Karpas-422 (cell line): ENCODE measurements around the gene ABCA12. TPM values are rescaled to one million over a fixed set of nuclear protein-coding genes. Genes with fewer than 3 reads are reported as not detected.

Experiments
- DNase-seq: peaks from one replicate; pipeline ENCODE4 v3.0.0-alpha.2; 2015
- H2AFZ ChIP-seq: fragments of 200-600 bp; sonication (generic); 2 replicates; pipeline ENCODE4 v1.6.1; 2014; ENCODE audit warnings: antibody characterized with exemption, low read length, mixed read lengths
- H3K27ac ChIP-seq: fragments of 200-600 bp; sonication (generic); 2 replicates; pipeline ENCODE4 v1.5.1; 2014; ENCODE audit warnings: mild to moderate bottlenecking, low read length, moderate library complexity
- H3K27me3 ChIP-seq: fragments of 200-600 bp; sonication (generic); 2 replicates; pipeline ENCODE4 v1.6.1; 2014; ENCODE audit warnings: low read length, mixed read lengths
- H3K36me3 ChIP-seq: fragments of 200-600 bp; sonication (generic); 2 replicates; pipeline ENCODE4 v1.6.1; 2014; ENCODE audit warnings: low read length, mixed read lengths; ENCODE audit not compliant: insufficient read depth
- H3K4me1 ChIP-seq: fragments of 200-600 bp; sonication (generic); 2 replicates; pipeline ENCODE4 v1.6.1; 2014; ENCODE audit warnings: mild to moderate bottlenecking, low read length, mixed read lengths
- H3K4me2 ChIP-seq: fragments of 200-600 bp; sonication (generic); 2 replicates; pipeline ENCODE4 v1.6.1; 2014; ENCODE audit warnings: low read length, low read depth, mild to moderate bottlenecking; ENCODE audit not compliant: poor library complexity, severe bottlenecking
- H3K4me3 ChIP-seq: fragments of 200-600 bp; sonication (generic); 2 replicates; pipeline ENCODE4 v1.5.1; 2014; ENCODE audit warnings: mild to moderate bottlenecking, antibody characterized with exemption, low read length, mixed read lengths
- H3K79me2 ChIP-seq: fragments of 200-600 bp; sonication (generic); 2 replicates; pipeline ENCODE4 v1.6.1; 2014; ENCODE audit warnings: mild to moderate bottlenecking, low read length, mixed read lengths
- H3K9ac ChIP-seq: fragments of 200-600 bp; sonication (generic); 2 replicates; pipeline ENCODE4 v1.6.0; 2014; ENCODE audit warnings: low read length
- H3K9me2 ChIP-seq: fragments of 200-600 bp; sonication (generic), shearing (Covaris generic); replicated peaks from 2 replicates; pipeline ENCODE4 v1.6.0; 2014; ENCODE audit warnings: mild to moderate bottlenecking, low read length, moderate library complexity; ENCODE audit not compliant: insufficient read depth
- H3K9me3 ChIP-seq: fragments of 300-700, 200-600 bp; sonication (generic); 2 replicates; pipeline ENCODE4 v1.6.1; 2014; ENCODE audit warnings: low read length, mixed read lengths
- H4K20me1 ChIP-seq: fragments of 200-600 bp; sonication (generic); 2 replicates; pipeline ENCODE4 v1.6.1; 2014; ENCODE audit warnings: mild to moderate bottlenecking, antibody characterized with exemption, low read length, low read depth; ENCODE audit not compliant: insufficient read depth
- total RNA-seq: library from RNA; depleted of rRNA; stranded (reverse); fragments of >200 nt; shearing (Covaris generic); gene quantifications from 2 replicates; pipeline ENCODE4 v1.2.3, GENCODE V29; 2014; ENCODE audit warnings: low replicate concordance

The ABCA12 gene
- total RNA-seq, 1 experiment from 2014 or later, result not detected

- no peaks in the 10 kb centered on the region for H3K27me3 ChIP-seq
- H3K79me2 ChIP-seq, result no peaks in the 10 kb centered on the region
- no peak overlapping the region for H3K27ac ChIP-seq
- H3K36me3 ChIP-seq, result no peaks in the 10 kb centered on the region
- H3K4me1 ChIP-seq, result no peaks in the 10 kb centered on the region
- no peak overlapping the region for H3K4me3 ChIP-seq
- no peaks in the 10 kb centered on the region for H3K9me2 ChIP-seq
- no peak overlapping the region for H2AFZ ChIP-seq
- no peak for DNase-seq
- no peak overlapping the region for H3K4me2 ChIP-seq
- no peaks in the 10 kb centered on the region for H4K20me1 ChIP-seq
- H3K9ac ChIP-seq, result no peak overlapping the region
- H3K9me3 ChIP-seq, result no peaks in the 10 kb centered on the region
These were observed 152.8 kb downstream of the ABCA12 start for GRCh38 chr2:214985619-214986018.

- Histone ChIP-seq H3K9me3 (no peaks in the 10 kb centered on the region), H3K9me2 (no peaks in the 10 kb centered on the region), H3K4me3 (no peak overlapping the region), H3K4me1 (no peaks in the 10 kb centered on the region), H3K27me3 (no peaks in the 10 kb centered on the region), H3K27ac (no peak overlapping the region), H4K20me1 (no peaks in the 10 kb centered on the region), H3K79me2 (no peaks in the 10 kb centered on the region), H3K36me3 (no peaks in the 10 kb centered on the region), H3K4me2 (no peak overlapping the region), H3K9ac (no peak overlapping the region), H2AFZ (no peak overlapping the region)
- no peak for DNase-seq
These were observed 172.0 kb downstream of the ABCA12 start for GRCh38 chr2:214966420-214966819.

GRCh38 chr2:214960677-214961076 is 177.7 kb downstream of the ABCA12 start:
- DNase-seq, result peak; percentile 48
- no peak overlapping the region for H3K9ac ChIP-seq
- H3K9me2 ChIP-seq, result no peaks in the 10 kb centered on the region

GRCh38 chr2:214946949-214947348 is 191.5 kb downstream of the ABCA12 start:
- Histone ChIP-seq H3K9me3 (no peaks in the 10 kb centered on the region), H3K4me1 (no peaks in the 10 kb centered on the region), H3K36me3 (no peaks in the 10 kb centered on the region), H3K4me3 (no peak overlapping the region), H3K9me2 (no peaks in the 10 kb centered on the region), H3K4me2 (no peak overlapping the region), H4K20me1 (no peaks in the 10 kb centered on the region), H3K27ac (no peak overlapping the region), H3K79me2 (no peaks in the 10 kb centered on the region), H3K9ac (no peak overlapping the region), H2AFZ (no peak overlapping the region), H3K27me3 (no peaks in the 10 kb centered on the region)
- DNase-seq, result no peak

More at GRCh38 chr2:214960677-214961076, 177.7 kb downstream of the ABCA12 start:
- Histone ChIP-seq H3K27ac (no peak overlapping the region), H3K4me2 (no peak overlapping the region), H4K20me1 (no peaks in the 10 kb centered on the region), H3K9me3 (no peaks in the 10 kb centered on the region), H3K36me3 (no peaks in the 10 kb centered on the region), H3K4me1 (no peaks in the 10 kb centered on the region), H3K4me3 (no peak overlapping the region), H3K79me2 (no peaks in the 10 kb centered on the region), H3K27me3 (no peaks in the 10 kb centered on the region), H2AFZ (no peak overlapping the region)

- Histone ChIP-seq H4K20me1 (no peaks in the 10 kb centered on the region), H3K9me3 (no peaks in the 10 kb centered on the region), H3K36me3 (no peaks in the 10 kb centered on the region), H3K4me1 (no peaks in the 10 kb centered on the region), H3K27me3 (no peaks in the 10 kb centered on the region), H3K4me3 (no peak overlapping the region), H3K9me2 (no peaks in the 10 kb centered on the region), H3K79me2 (no peaks in the 10 kb centered on the region), H3K9ac (no peak overlapping the region), H2AFZ (no peak overlapping the region), H3K4me2 (no peak overlapping the region), H3K27ac (no peak overlapping the region)
- DNase-seq, result no peak
These were observed 204.4 kb downstream of the ABCA12 start for GRCh38 chr2:214934006-214934405.

GRCh38 chr2:214904634-214905033 is 233.8 kb downstream of the ABCA12 start:
- Histone ChIP-seq H3K27me3 (no peaks in the 10 kb centered on the region), H3K9me3 (no peaks in the 10 kb centered on the region), H3K9ac (no peak overlapping the region), H3K79me2 (no peaks in the 10 kb centered on the region), H3K9me2 (no peaks in the 10 kb centered on the region), H3K4me3 (no peak overlapping the region), H3K4me2 (no peak overlapping the region), H4K20me1 (no peaks in the 10 kb centered on the region), H2AFZ (no peak overlapping the region), H3K36me3 (no peaks in the 10 kb centered on the region), H3K4me1 (no peaks in the 10 kb centered on the region), H3K27ac (no peak overlapping the region)
- no peak for DNase-seq

- Histone ChIP-seq H3K27ac (no peak overlapping the region), H3K27me3 (no peaks in the 10 kb centered on the region), H2AFZ (no peak overlapping the region), H3K79me2 (no peaks in the 10 kb centered on the region), H3K4me1 (no peaks in the 10 kb centered on the region), H3K9ac (no peak overlapping the region), H3K4me2 (no peak overlapping the region), H3K9me3 (no peaks in the 10 kb centered on the region), H4K20me1 (no peaks in the 10 kb centered on the region), H3K9me2 (no peaks in the 10 kb centered on the region), H3K36me3 (no peaks in the 10 kb centered on the region), H3K4me3 (no peak overlapping the region)
- DNase-seq, result no peak
These were observed 234.2 kb downstream of the ABCA12 start for GRCh38 chr2:214904176-214904575.

- H3K36me3 ChIP-seq, result no peaks in the 10 kb centered on the region
- H3K9me3 ChIP-seq, result no peaks in the 10 kb centered on the region
- H4K20me1 ChIP-seq, result no peaks in the 10 kb centered on the region
- no peaks in the 10 kb centered on the region for H3K27me3 ChIP-seq
- no peak overlapping the region for H3K27ac ChIP-seq
- H3K9me2 ChIP-seq, result no peaks in the 10 kb centered on the region
- H3K9ac ChIP-seq, result no peak overlapping the region
- no peak overlapping the region for H3K4me3 ChIP-seq
- H3K4me2 ChIP-seq, result no peak overlapping the region
- no peak for DNase-seq
- H3K4me1 ChIP-seq, result no peaks in the 10 kb centered on the region
- H3K79me2 ChIP-seq, result no peaks in the 10 kb centered on the region
- no peak overlapping the region for H2AFZ ChIP-seq
These were observed 236.1 kb downstream of the ABCA12 start for GRCh38 chr2:214902286-214902685.

- Histone ChIP-seq H3K9ac (no peak overlapping the region), H3K27me3 (no peaks in the 10 kb centered on the region), H3K27ac (no peak overlapping the region), H3K9me2 (no peaks in the 10 kb centered on the region), H2AFZ (no peak overlapping the region), H4K20me1 (no peaks in the 10 kb centered on the region), H3K9me3 (no peaks in the 10 kb centered on the region; the same call in 1 of the 2 replicates), H3K4me1 (no peaks in the 10 kb centered on the region), H3K36me3 (no peaks in the 10 kb centered on the region), H3K4me2 (no peak overlapping the region), H3K4me3 (no peak overlapping the region), H3K79me2 (no peaks in the 10 kb centered on the region)
- DNase-seq, result no peak
These were observed 238.7 kb downstream of the ABCA12 start for GRCh38 chr2:214899751-214900150.
